GM18526 (cell line): Measurements from ENCODE around the gene IL4.
A peak's percentile ranks its signal among the peaks of the same experiment; 100 is the strongest.

ENCODE experiments used
- POLR2A ChIP-seq: IDR thresholded peaks from 3 replicates; pipeline ENCODE4 v1.6.1; 2011; ENCODE audit not compliant: insufficient read length; ENCODE audit errors: extremely low read depth

The IL4 gene

GRCh38 chr5:132673939-132674630, at the start of gene IL4:
Gene IL4 (plus strand): TSS chr5:132673989. CDS start chr5:132674051, 62 bp downstream.
- peak; percentile 19 for TF ChIP-seq POLR2A

GRCh38 chr5:132627470-132627869, 46.3 kb upstream of the IL4 start:
- TF ChIP-seq POLR2A, result no peak

GRCh38 chr5:132628814-132629213, 45.0 kb upstream of the IL4 start:
- no peak for TF ChIP-seq POLR2A

- TF ChIP-seq POLR2A, result no peak
Measured at GRCh38 chr5:132629230-132629944, 44.4 kb upstream of the IL4 start.

- TF ChIP-seq POLR2A, result no peak
Measured at GRCh38 chr5:132635873-132636272, 37.9 kb upstream of the IL4 start.

GRCh38 chr5:132637241-132637640, 36.5 kb upstream of the IL4 start:
- TF ChIP-seq POLR2A, result no peak

- no peak for TF ChIP-seq POLR2A
Measured at GRCh38 chr5:132639706-132640130, 34.1 kb upstream of the IL4 start.

- TF ChIP-seq POLR2A, result no peak
Measured at GRCh38 chr5:132640613-132641012, 33.2 kb upstream of the IL4 start.

GRCh38 chr5:132641241-132641723, 32.5 kb upstream of the IL4 start:
- TF ChIP-seq POLR2A, result no peak

- TF ChIP-seq POLR2A, result no peak
Measured at GRCh38 chr5:132641841-132642240, 31.9 kb upstream of the IL4 start.

GRCh38 chr5:132644177-132644576, 29.6 kb upstream of the IL4 start:
- no peak for TF ChIP-seq POLR2A

GRCh38 chr5:132646583-132647266, 27.1 kb upstream of the IL4 start:
- no peak for TF ChIP-seq POLR2A

- no peak for TF ChIP-seq POLR2A
Measured at GRCh38 chr5:132647473-132647872, 26.3 kb upstream of the IL4 start.

- TF ChIP-seq POLR2A, result no peak
Measured at GRCh38 chr5:132648355-132648754, 25.4 kb upstream of the IL4 start.

GRCh38 chr5:132651838-132652469, 21.8 kb upstream of the IL4 start:
- no peak for TF ChIP-seq POLR2A
